Uterus (tissue), 4 donors: ENCODE data around the gene TUSC1. TPM values are rescaled to one million over a fixed set of nuclear protein-coding genes. Genes with fewer than 3 reads are reported as not detected.
"Not testable (repeated sequence)": the region's sequence is repeated elsewhere in the genome, so short reads cannot be mapped to it uniquely, and the experiment has no call there.

Experiments
- DNase-seq, 2 donors: peaks; one replicate each; pipeline ENCODE4 v3.0.0-alpha.2; 2019 to 2020
- H3K27ac ChIP-seq, 2 donors: fragments of 200-600 bp; sonication (generic); 1 replicate in 1 of 2; 2 replicates in 1 of 2; pipeline ENCODE4 v1.5.1; 2016 to 2018
- H3K27me3 ChIP-seq, 2 donors: fragments of 200-600 bp; sonication (generic); one replicate each; pipeline ENCODE4 v1.5.1; 2018 to 2019; ENCODE audit warnings: control low read depth in 1 of 2
- H3K36me3 ChIP-seq, 2 donors: fragments of 200-600 bp; sonication (generic); one replicate each; pipeline ENCODE4 v1.5.1; 2019; ENCODE audit warnings: control low read depth in 1 of 2
- H3K4me1 ChIP-seq, 2 donors: fragments of 200-600 bp; sonication (generic); one replicate each; pipeline ENCODE4 v1.5.1; 2018 to 2019; ENCODE audit warnings: control low read depth in 1 of 2
- H3K4me3 ChIP-seq, 2 donors: fragments of 200-600 bp; sonication (generic); 1 replicate in 1 of 2; 2 replicates in 1 of 2; pipeline ENCODE4 v1.5.1; 2018 to 2019; ENCODE audit warnings: mild to moderate bottlenecking in 1 of 2
- H3K9me3 ChIP-seq, 2 donors: fragments of 200-600 bp; sonication (generic); one replicate each; pipeline ENCODE4 v1.5.1; 2019; ENCODE audit warnings: control low read depth in 1 of 2
- POLR2A ChIP-seq, 2 donors: fragments of 450-650 bp; IDR thresholded peaks; one replicate each; pipeline ENCODE4 v1.6.1; 2016; ENCODE audit warnings: antibody characterized with exemption in 2 of 2, mild to moderate bottlenecking in 1 of 2, moderate library complexity in 1 of 2
- intact Hi-C: fragments of 100-400 bp; cut with DNase I; formaldehyde crosslinking; loops from one replicate; pipeline ENCODE4 v1.15.1; 2023; ENCODE audit warnings: low total_unique reads
- total RNA-seq, 4 donors: library from RNA; depleted of rRNA in 3 of 4; stranded (reverse); fragments of >200 nt in 3 of 4; gene quantifications; one replicate each; pipeline versions ENCODE4 v1.1.0 to v1.2.4, GENCODE V29; 2014 to 2023
- TF ChIP-seq, protein P1 (sequence below), 4 experiments: fragments of 200-600 bp in 2 of 4; fragments of 450-650 bp in 2 of 4; sonication (generic) in 2 of 4; IDR thresholded peaks; one replicate each; pipeline ENCODE4 v1.5.1; 2016 to 2019; ENCODE audit warnings: antibody characterized with exemption in 4 of 4, mild to moderate bottlenecking in 2 of 4, moderate library complexity in 1 of 4
- donor health status: DM: yes; HTN: yes; CAD: no.

Gene TUSC1
- total RNA-seq, 4 donors from 2014 or later, result 10.9 to 36.4 (median 21.9) TPM

DNA sequence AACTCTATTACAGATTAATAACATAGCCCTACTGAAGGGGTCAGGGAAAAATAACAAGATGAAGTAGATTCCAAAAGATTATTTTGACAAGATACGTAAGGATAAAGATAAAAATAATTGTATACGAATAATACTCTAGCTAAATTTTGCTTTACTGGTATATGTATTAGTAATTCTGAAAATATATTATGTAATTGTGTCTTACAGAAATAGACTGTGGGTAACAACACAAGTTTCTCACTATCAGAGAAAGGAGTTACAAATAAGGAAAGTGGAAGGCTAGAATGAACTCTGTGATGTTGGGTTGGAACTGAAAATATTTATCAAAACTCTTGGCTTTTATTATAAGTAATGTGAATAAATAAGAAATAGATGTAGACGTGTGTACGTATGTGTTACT, 26.6 kb upstream of the TUSC1 start:
- Histone ChIP-seq H3K27me3 (no peaks in the 10 kb centered on the region), H3K4me1 (no peaks in the 10 kb centered on the region), H3K27ac (no peak overlapping the region), H3K4me3 (no peak overlapping the region), H3K36me3 (no peaks in the 10 kb centered on the region), H3K9me3 (no peaks in the 10 kb centered on the region)
- DNase-seq, result no peak
- TF ChIP-seq POLR2A (IDR thresholded peaks at IDR 0.05), result no peak
- TF ChIP-seq, protein P1, sequence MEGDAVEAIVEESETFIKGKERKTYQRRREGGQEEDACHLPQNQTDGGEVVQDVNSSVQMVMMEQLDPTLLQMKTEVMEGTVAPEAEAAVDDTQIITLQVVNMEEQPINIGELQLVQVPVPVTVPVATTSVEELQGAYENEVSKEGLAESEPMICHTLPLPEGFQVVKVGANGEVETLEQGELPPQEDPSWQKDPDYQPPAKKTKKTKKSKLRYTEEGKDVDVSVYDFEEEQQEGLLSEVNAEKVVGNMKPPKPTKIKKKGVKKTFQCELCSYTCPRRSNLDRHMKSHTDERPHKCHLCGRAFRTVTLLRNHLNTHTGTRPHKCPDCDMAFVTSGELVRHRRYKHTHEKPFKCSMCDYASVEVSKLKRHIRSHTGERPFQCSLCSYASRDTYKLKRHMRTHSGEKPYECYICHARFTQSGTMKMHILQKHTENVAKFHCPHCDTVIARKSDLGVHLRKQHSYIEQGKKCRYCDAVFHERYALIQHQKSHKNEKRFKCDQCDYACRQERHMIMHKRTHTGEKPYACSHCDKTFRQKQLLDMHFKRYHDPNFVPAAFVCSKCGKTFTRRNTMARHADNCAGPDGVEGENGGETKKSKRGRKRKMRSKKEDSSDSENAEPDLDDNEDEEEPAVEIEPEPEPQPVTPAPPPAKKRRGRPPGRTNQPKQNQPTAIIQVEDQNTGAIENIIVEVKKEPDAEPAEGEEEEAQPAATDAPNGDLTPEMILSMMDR (IDR thresholded peaks at IDR 0.05), result no peak
- intact Hi-C loops, result no loop called here

- Histone ChIP-seq H3K4me1 (no peaks in the 10 kb centered on the region), H3K4me3 (no peak overlapping the region), H3K36me3 (no peaks in the 10 kb centered on the region), H3K27me3 (no peaks in the 10 kb centered on the region), H3K27ac (no peak overlapping the region), H3K9me3 (no peaks in the 10 kb centered on the region)
- intact Hi-C loops, result no loop called here
- TF ChIP-seq, protein P1 (IDR thresholded peaks at IDR 0.05), result no peak
- no peak for TF ChIP-seq POLR2A (IDR thresholded peaks at IDR 0.05)
- no peak for DNase-seq
Observed at GRCh38 chr9:25703701-25704357, 25.6 kb upstream of the TUSC1 start.

DNA sequence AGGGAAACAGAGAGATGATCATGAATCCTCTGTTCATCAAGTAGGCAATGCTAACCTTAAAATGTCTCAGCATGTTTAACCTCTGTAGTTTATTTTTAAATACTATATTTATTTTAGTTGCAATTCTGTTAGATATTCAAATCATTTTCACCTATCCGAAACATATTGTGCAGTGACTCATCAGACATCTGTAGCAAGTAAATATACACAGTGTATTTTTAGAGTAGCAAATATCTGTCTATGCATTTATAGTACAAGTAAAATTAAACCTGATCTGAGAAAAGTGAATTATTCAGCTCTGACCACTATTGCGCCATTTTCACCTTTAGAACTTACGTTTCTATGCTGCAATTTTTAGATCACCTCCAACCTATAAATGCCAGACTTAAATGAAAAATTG, 24.3 kb upstream of the TUSC1 start:
- TF ChIP-seq, protein P1 (IDR thresholded peaks at IDR 0.05), result no peak
- no peak for TF ChIP-seq POLR2A (IDR thresholded peaks at IDR 0.05)
- no peak for DNase-seq
- H3K27ac ChIP-seq, result no peak overlapping the region
- no peaks in the 10 kb centered on the region for H3K36me3 ChIP-seq
- H3K4me3 ChIP-seq, result no peak overlapping the region
- no peaks in the 10 kb centered on the region for H3K9me3 ChIP-seq
- intact Hi-C loops, result no loop called here
- no peaks in the 10 kb centered on the region for H3K4me1 ChIP-seq
- H3K27me3 ChIP-seq, result no peaks in the 10 kb centered on the region

- H3K27me3 ChIP-seq, intact Hi-C loops, DNase-seq, H3K27ac ChIP-seq, H3K4me3 ChIP-seq, H3K4me1 ChIP-seq, H3K9me3 ChIP-seq, H3K36me3 ChIP-seq: not testable (repeated sequence)
Observed at GRCh38 chr9:25700899-25701298, 22.7 kb upstream of the TUSC1 start.

DNA sequence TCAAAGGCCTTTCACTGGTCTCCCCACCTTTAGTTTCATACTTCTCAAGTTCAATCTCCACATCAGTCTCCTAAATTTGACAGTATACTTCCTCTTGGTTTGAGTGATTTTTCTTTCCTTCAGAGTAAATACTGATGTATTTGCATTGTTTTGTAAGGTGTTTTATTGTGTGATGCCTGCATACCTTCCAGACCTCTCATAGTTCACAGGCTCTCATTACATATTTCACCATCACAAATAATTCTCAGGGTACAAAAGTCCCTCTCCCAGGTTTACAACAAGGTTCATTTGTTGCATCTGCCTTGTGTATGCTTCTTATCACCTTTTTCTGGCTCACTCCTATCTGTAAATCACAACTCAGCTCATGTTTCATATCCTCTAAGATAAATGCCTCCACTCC, 22.2 kb upstream of the TUSC1 start:
- H3K27ac ChIP-seq, result no peak overlapping the region
- TF ChIP-seq, protein P1 (IDR thresholded peaks at IDR 0.05), result no peak
- no peak for TF ChIP-seq POLR2A (IDR thresholded peaks at IDR 0.05)
- H3K27me3 ChIP-seq, result no peaks in the 10 kb centered on the region
- intact Hi-C loops, result no loop called here
- no peaks in the 10 kb centered on the region for H3K4me1 ChIP-seq
- H3K9me3 ChIP-seq, result no peaks in the 10 kb centered on the region
- no peak overlapping the region for H3K4me3 ChIP-seq
- H3K36me3 ChIP-seq, result no peaks in the 10 kb centered on the region
- DNase-seq, result no peak

DNA sequence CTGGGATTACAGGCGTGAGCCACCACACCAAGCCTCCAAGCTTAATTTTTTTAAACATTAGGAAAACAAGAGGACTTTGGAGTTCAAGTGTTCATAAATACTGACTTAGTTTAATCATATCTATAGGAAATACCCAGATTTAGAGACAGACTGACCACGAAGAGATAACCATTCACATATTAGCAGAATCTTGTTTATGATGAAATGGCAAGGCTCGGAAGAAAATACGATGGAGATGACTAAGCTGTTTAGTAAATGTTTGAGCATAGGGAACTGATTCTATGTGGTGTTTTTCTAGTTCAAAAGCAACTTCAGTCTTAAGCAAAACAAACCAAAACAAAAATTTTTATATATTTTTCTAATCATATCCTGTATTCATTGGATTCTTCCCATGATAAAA, 13.5 kb upstream of the TUSC1 start:
- intact Hi-C loops, result no loop called here
- H3K36me3 ChIP-seq, result no peaks in the 10 kb centered on the region
- no peak overlapping the region for H3K27ac ChIP-seq

More for the DNA sequence above, 13.5 kb upstream of the TUSC1 start:
- Histone ChIP-seq H3K4me1 (no peaks in the 10 kb centered on the region), H3K27me3 (no peaks in the 10 kb centered on the region), H3K4me3 (no peak overlapping the region), H3K9me3 (no peaks in the 10 kb centered on the region)
- no peak for DNase-seq
- TF ChIP-seq, protein P1 (IDR thresholded peaks at IDR 0.05), result no peak
- no peak for TF ChIP-seq POLR2A (IDR thresholded peaks at IDR 0.05)
